Activated gamma-delta T cell (primary cell): Measurements from ENCODE around the gene WDHD1.
"Not testable (repeated sequence)": the region's sequence is repeated elsewhere in the genome, so short reads cannot be mapped to it uniquely, and the experiment has no call there.

ENCODE experiments used
- DNase-seq: peaks from one replicate; lab custom pipeline; 2025; lab: John Stamatoyannopoulos, UW
- total RNA-seq, 2 donors: gene quantifications; one replicate each; lab custom pipeline; 2026; lab: John Stamatoyannopoulos, UW

WDHD1 gene, protein sequence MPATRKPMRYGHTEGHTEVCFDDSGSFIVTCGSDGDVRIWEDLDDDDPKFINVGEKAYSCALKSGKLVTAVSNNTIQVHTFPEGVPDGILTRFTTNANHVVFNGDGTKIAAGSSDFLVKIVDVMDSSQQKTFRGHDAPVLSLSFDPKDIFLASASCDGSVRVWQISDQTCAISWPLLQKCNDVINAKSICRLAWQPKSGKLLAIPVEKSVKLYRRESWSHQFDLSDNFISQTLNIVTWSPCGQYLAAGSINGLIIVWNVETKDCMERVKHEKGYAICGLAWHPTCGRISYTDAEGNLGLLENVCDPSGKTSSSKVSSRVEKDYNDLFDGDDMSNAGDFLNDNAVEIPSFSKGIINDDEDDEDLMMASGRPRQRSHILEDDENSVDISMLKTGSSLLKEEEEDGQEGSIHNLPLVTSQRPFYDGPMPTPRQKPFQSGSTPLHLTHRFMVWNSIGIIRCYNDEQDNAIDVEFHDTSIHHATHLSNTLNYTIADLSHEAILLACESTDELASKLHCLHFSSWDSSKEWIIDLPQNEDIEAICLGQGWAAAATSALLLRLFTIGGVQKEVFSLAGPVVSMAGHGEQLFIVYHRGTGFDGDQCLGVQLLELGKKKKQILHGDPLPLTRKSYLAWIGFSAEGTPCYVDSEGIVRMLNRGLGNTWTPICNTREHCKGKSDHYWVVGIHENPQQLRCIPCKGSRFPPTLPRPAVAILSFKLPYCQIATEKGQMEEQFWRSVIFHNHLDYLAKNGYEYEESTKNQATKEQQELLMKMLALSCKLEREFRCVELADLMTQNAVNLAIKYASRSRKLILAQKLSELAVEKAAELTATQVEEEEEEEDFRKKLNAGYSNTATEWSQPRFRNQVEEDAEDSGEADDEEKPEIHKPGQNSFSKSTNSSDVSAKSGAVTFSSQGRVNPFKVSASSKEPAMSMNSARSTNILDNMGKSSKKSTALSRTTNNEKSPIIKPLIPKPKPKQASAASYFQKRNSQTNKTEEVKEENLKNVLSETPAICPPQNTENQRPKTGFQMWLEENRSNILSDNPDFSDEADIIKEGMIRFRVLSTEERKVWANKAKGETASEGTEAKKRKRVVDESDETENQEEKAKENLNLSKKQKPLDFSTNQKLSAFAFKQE
- 13.9 to 17.1 reads per million in 2 donors for total RNA-seq

DNA sequence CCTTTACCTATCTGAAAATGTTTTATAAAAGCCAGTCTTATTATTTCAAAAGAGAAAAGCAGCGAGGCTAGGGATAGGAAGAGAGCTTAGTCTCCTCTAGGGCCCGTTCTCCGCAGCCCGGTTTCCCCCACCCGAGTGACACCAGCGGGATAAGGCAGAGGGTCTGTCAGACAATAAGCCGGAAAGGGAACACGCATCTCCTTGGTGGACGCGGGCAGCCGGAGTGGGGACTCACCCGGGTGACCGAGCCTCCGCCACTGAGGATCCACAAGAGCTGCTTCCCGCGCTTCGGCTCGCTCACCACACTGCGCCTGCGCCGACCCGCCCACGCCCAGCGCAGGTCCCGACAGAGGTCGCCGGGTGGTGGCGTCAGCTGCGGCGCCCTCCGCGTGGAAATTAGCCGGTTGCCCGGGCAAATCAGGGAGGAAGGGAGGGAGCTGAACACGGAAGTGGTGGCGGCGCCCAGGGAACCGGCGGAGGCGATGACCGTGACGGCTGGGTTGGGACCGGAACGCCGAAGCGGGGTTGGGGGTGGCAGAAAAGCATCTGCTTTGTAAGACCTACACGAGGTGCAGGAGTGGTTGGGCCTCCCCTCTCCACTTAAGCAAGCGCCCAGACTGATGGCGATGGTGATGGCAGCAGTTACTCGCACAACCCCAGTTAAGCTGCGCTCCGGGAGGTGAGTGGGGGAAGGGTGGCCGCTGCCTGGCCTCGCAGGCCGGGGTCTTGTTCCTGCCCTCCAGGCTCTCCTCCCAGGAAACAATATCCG lies at the start of gene WDHD1, which contains the start of gene SOCS4:
Gene WDHD1 (minus strand): TSS at position 307 of the 769 bp plus-strand sequence. CDS start 312 bp downstream, outside the sequence.
Gene SOCS4 (plus strand): TSS at position 444 of the 769 bp plus-strand sequence. CDS start 15,806 bp downstream, outside the sequence.
- peak; percentile 97 for DNase-seq

DNA sequence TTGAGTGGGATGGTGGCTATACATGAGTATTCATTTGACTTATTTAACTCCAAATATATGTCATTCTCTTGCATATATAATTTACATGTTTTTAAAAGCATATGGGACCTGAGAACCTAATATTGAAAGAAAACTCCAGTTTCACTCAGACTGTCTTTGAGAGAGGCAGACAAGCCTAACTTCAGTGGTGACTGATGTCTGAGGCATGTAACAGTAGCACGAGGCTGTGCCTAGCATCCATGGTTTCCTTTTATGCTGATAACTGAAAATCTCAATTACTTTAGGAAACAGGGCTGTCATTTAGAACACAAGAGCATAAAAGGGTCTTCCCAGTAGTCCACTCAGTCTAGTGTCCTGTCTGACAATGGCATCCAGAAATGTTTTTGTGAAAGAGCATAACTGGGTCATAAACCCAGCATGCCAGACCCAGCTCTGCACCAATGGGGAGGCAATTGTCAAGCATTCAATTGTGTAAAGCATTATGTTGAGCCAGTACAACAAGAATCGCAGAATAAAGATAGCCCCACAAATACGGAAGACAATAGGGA lies 48.8 kb upstream of the WDHD1 start:
- DNase-seq: no peak

DNA sequence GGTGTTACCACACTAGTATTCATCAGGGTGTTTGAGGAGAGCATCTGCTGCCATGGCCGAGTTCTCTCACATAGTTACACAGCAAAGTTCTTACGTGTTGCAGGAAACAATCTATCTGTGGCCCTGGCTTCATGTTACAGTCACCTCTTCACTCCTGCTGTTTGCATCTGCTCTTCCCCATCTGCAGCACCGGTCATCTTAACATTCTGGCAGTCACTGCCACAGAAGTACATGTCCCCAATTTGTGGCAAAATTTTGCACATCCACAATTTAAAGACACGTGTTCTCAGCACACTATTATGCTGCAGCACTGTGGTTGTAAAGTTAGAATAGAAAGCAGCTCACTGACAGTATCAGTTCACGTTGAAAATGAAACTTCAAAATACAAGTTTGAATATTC lies 47.8 kb upstream of the WDHD1 start:
- DNase-seq: no peak

DNA sequence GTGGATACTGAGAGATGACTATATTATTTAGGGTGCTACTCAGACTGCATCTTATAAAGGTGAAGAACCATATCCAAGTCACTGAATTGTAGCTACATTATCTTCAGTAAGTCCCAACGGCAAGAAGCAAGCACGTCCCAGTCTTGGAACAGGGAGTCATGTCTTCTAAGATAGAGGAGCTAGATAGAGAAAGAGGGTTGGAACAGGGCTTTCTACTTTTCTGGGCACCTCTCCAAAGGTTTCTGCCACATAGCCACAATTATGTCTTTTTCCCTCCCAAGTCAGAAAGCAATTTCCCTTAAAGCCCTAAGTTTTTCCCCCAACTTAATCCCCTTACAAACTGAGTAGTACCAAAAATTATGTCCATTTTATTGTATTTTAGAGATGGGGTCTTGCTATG lies 47.0 kb upstream of the WDHD1 start:
- DNase-seq: no peak

DNA sequence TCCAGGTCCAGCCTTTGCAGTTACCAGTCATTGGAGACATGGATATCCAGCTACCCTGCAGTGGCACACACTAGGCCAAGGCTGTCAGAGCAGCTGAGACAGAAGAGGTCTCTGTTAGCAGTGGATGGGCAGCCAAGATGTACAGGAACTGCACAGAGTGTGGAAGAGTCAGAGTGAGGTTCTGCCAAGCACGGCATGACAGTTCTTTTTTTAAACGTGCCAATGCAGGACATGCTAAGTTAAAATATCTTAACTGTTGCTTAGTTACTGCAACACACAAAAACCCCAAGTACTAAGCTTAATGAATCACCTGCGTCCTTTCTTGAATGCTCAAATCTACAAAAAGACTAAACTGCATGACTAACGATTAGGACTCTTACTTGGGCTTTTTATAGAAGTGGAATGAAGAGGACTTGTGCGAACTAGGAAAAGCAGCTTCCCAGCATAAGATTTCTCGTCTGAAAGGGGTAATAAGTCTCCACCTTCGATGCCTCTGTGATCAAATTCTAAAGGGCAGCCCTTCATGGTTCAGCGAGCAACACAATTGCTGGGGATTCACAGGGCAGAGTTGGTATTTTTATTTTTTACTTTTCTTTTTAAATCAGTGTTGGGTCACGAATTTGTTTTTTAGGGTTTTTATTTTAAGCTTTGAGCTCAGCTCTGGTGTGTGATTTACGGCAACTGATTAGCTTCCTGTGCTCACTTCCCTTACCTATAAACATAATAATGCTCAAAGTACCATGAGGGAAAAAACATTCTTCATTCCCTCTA lies 45.2 kb upstream of the WDHD1 start:
- no peak for DNase-seq

DNA sequence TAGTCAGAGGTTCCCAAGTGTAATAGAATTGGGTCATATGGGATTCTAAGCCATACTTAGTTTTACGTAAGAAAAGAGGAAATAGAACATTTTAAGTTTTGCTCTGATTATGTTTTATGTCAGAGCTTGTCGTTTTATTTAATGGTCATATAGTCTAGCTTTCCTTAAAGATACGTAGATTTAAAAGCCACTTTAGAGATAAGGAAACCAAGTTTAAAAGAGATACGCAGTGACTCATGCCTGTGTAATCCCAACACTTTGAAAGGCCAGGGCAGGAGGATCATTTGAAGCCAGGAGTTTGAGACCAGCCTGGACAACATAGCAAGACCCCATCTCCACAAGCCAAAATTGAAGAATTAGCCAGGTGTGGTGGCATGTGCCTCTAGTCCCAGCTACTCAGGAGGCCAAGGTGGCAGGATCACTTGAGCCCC lies 44.1 kb upstream of the WDHD1 start:
- no peak for DNase-seq

DNA sequence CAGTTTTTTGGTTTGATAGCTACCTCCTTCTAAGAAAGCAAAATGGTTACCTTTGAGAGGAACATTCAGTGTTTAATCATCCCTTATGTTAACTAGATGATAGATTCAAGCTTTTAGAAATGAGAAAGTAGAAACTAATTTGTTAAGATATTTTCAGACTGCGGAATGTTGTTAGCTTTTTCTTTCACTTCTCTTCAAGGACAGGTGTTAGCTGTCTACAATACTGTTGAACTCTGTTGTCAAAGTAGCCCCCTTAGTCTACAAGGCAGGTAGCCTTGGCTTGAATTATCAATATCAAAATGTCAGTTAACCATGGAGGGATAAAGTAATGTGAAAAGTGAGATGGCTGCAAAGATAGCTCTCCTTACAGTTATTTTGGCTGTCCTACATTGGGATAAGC lies 39.3 kb upstream of the WDHD1 start:
- DNase-seq: no peak

DNA sequence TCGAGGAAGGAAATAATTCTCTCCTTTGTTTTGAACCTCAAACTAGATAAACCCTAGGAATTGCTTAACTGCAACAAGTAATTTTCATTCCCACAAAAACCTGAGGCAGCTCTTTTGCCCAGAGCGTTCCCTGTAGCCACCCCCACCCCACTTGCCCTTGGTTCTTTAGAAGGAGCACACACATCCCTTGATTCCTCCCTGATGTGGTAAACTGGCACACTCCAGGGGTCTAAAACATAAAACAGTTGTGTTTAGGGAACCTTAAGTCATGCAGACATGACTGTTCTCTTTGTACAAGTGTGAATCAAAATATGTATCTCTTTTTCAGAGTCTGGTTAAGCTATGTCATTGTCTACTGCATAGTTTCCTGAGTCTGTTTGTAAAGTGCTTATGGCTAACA lies 38.5 kb upstream of the WDHD1 start:
- no peak for DNase-seq

DNA sequence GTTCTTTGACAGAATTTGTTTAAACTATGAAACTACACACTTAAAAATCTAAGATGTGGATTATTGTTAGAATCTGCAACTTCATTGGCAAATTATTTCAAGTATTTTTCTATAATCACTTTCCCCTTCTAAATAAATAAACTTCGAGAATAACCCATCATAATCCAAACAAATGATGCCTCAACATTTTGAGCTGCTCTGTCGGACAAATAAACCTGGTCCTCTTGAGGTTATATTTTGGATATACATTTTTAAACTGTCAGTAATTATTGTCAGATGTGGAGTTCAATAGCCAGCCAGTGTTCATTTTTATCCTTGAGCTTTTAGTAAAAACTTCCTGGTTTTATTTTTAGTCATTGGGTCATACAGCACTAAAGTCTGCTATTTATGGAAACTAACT lies 38.0 kb upstream of the WDHD1 start:
- not testable (repeated sequence) for DNase-seq

DNA sequence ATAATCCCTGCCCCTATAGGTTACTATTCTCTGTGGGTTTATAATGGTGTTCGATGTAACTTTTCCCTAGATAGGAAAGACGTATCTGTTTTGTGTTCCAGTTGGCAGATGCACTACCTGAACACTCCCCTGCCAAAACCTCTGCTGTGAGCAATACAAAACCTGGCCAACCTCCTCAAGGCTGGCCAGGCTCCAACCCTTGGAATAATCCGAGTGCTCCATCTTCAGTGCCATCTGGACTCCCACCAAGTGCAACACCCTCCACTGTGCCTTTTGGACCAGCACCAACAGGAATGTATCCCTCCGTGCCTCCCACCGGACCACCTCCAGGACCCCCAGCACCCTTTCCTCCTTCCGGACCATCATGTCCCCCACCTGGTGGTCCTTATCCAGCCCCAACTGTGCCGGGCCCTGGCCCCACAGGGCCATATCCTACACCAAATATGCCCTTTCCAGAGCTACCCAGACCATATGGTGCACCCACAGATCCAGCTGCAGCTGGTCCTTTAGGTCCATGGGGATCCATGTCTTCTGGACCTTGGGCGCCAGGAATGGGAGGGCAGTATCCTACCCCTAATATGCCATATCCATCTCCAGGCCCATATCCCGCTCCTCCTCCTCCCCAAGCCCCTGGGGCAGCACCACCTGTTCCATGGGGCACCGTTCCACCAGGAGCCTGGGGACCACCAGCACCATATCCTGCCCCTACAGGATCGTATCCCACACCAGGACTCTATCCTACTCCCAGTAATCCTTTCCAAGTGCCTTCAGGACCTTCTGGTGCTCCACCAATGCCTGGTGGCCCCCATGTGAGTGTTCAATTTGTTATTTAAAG lies 35.8 kb upstream of the WDHD1 start:
- DNase-seq: no peak

DNA sequence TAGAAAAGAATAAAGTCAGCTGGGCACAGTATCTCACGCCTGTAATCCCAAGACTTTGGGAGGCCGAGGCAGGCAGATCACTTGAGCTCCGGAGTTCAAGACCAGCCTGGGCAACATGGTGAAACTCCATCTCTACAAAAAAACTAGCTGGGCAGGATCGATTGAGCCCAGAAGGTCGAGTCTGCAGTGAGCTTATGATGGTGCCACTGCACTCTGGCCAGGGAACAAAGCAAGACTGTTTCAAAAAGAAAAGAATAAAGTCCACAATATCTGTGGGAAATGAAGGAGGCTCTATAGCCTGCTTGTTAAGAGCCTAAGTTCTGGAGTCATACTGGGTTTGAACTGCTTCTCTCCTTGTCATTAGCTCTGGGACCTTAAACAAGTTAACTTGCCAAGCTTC lies 32.4 kb upstream of the WDHD1 start:
- no peak for DNase-seq

DNA sequence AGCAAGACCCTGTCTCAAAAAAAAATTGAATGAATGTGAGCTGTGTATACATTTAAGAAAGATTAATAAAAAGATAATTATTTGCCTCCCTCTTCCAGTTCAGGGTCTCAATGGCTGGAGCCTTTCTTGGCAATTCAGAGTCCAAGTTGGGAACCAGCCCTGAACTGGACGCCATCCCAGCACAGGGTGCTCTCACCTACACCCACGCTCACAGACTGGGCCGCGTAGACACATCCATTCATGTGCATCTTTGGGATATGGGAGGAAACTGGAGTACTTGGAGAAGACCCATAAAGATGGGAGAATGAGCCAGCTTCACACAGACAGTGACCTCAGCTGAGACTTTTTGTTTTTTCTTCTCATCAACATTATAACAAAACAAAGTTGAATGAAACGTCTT lies 31.0 kb upstream of the WDHD1 start:
- DNase-seq: no peak

DNA sequence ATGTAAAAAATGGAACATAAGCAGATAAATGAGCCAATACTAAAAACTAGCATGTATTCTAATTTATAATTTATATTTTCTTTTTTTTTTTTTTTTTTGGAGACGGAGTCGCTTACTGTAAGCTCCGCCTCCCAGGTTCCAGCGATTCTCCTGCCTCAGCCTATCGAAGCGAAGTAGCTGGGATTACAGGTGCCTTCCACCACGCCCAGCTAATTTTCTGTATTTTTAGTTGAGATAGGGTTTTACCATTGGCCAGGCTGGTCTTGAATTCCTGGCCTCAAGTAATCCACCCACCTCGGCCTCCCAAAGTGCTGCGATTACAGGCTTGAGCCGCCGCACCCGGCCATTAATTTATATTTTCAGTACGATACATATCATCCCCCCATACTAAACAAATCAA lies 27.2 kb upstream of the WDHD1 start:
- DNase-seq: no peak

DNA sequence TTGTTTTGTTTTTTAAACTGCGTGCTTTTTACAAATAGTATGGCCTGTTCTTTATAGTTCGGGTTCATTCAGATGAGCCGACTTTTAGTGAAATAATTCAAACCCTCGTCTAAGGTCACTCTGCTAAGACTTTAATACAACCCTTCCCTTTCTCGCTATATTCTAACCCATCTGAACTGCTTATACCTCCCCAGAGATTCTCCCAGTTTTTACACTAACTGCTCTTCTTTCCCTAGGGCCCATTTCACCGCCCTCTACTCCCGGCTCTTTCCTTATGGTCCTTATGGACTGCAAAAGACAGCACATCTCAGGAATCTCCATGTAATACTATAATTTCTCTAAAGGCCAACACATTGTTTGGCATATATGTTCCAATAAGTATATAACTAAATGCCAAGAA lies 26.6 kb upstream of the WDHD1 start:
- no peak for DNase-seq

DNA sequence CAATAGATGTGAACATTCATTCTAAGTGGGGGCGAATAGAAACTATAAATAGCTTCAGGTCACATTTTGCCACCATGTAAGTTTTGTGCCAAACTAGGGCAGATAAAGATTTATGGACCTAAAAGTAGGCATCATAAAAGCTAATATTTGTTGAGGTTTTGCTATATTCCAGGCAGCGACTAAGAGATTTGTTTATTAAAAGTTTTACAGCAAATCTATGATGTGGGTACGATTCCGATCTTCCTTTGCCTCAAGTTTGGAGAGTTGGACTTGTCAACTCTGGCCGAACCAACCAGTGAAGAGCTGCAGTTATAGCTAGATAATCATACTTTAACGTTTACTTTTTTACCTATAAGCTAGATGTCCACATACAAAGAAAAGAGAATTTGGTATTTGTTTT lies 26.1 kb upstream of the WDHD1 start:
- no peak for DNase-seq

DNA sequence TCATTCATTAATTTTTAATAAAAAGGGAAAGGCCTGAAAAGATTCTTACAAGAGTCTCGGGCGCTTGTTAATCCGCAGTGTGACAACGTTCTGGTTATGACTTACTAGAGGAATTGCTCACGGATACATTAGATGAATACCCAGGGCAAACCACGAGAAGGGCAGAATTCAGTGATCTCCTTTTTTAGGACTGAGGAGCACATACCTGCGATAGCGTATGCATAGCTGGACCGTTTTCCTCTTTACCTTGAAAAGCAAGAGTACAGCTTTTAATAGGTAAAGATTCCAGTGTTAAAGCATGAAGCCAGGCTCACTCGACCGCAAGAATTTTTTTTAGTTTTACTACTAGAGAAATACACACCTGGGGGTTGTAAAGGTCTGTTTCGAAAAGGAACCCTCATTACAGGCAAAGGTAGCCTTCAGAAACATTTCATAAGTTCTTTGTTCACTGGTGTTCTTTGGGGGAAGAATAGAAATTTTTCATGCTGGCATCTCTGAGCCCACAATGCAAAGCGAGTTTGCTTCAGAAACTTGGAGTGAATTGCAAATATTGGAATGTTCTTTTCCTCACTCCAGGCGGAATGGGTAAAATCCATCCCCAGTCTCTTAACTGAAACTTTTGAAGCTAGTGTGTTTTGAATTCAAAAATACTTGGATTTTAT lies 25.5 kb upstream of the WDHD1 start:
- DNase-seq: no peak

DNA sequence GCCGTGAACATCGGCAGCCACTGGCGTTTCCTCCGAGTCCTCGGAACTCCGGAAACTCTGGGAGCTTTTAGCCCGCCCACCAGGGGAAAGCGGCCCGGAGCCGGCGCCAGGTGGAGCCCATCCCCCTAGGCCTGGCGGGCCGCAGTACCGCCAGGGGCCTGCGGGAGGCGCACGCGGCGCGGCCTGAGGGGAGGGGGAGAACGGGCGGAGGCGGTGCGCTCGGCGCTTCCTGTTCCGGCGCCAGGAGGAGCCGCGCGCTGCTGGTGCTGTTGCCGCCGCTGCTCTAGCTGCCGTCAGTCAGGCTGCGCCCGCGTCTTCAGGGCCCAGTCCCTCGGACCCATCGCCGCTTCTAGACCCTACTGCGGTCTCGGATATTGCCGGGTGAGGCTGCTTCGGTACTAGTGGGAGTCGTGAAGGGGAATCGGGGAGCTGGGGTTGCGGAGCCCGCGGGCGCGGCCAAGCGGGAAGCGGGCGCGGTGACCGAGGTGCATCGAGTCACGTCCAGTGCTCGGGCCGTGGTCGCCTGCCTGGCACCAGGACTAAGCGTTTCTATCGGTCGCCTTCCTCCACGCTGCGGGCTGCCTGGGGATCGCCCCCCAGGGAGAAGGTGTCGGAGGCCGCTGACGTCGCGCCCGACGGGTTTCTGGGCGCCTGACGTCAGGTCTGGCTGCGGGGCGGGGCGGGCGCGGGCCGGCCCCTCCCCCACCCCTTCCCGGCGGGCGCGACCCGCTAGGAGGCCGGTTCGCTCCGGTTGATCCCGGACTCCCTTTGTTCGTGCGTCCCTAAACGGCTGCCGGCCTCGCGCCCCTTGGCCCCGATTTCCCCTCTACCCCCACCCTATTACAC lies 24.7 kb upstream of the WDHD1 start, which contains the start of gene MAPK1IP1L:
Gene MAPK1IP1L (plus strand): TSS at position 225 of the 846 bp plus-strand sequence. CDS start 10,037 bp downstream, outside the sequence.
- peak; percentile 86 for DNase-seq

DNA sequence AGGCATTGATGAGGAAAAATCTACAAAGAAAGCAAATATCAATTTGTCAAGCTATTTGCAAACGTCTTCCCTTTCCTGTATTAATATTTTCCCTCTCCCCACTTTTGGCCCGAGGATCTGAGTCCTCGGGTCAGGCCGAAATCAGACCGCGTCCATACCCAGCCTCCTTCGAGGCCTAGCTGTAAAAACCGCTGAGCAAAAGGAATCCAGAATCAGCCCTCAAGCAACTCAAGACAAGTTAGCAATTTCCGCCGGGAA lies 24.2 kb upstream of the WDHD1 start:
- no peak for DNase-seq
